Neural progenitor cell (in vitro differentiated cells): ENCODE data around the gene SNAP25. TPM values are rescaled to one million over a fixed set of nuclear protein-coding genes. Genes with fewer than 3 reads are reported as not detected.

Source experiments
- DNase-seq: peaks from one replicate; pipeline ENCODE4 v3.0.0-alpha.2; 2016; ENCODE audit warnings: low spot score
- H2AFZ ChIP-seq: fragments of 200-600 bp; sonication (generic); replicated peaks from 2 replicates; pipeline ENCODE4 v1.6.1; 2016; ENCODE audit warnings: antibody characterized with exemption
- H3F3A ChIP-seq: fragments of 200-600 bp; sonication (generic); 2 replicates; pipeline ENCODE4 v1.6.1; 2016; ENCODE audit warnings: antibody characterized with exemption, low read depth
- H3K27ac ChIP-seq: fragments of 200-600 bp; sonication (generic); 2 replicates; pipeline ENCODE4 v1.5.1; 2016; ENCODE audit warnings: mild to moderate bottlenecking
- H3K27me3 ChIP-seq: fragments of 200-600 bp; sonication (generic); 2 replicates; pipeline ENCODE4 v1.6.1; 2016; ENCODE audit warnings: mild to moderate bottlenecking, moderate library complexity
- H3K36me3 ChIP-seq: fragments of 200-600 bp; sonication (generic); 2 replicates; pipeline ENCODE4 v1.5.1; 2016
- H3K4me1 ChIP-seq: fragments of 200-600 bp; sonication (generic); 2 replicates; pipeline ENCODE4 v1.6.1; 2016; ENCODE audit warnings: mixed run types
- H3K4me2 ChIP-seq: fragments of 200-600 bp; sonication (generic); 2 replicates; pipeline ENCODE4 v1.6.1; 2016
- H3K4me3 ChIP-seq: fragments of 200-600 bp; sonication (generic); 2 replicates; pipeline ENCODE4 v1.5.1; 2016
- H3K79me2 ChIP-seq: fragments of 200-600 bp; sonication (generic); 2 replicates; pipeline ENCODE4 v1.6.1; 2016; ENCODE audit warnings: low read depth
- H3K9ac ChIP-seq: fragments of 200-600 bp; sonication (generic); 2 replicates; pipeline ENCODE4 v1.6.1; 2016
- H3K9me3 ChIP-seq: fragments of 200-600 bp; sonication (generic); 2 replicates; pipeline ENCODE4 v1.5.1; 2016; ENCODE audit warnings: low read depth
- H4K20me1 ChIP-seq: fragments of 200-600 bp; sonication (generic); 2 replicates; pipeline ENCODE4 v1.6.1; 2016; ENCODE audit warnings: low read depth
- H3K27ac Mint-ChIP-seq: 3 replicates; pipeline ENCODE4 v1.8.0; 2021; ENCODE audit warnings: mixed read lengths
- H3K27me3 Mint-ChIP-seq: 2 replicates; pipeline ENCODE4 v1.8.0; 2022; ENCODE audit warnings: low read depth, mild to moderate bottlenecking, inconsistent platforms, moderate library complexity, mixed read lengths; ENCODE audit not compliant: insufficient read depth
- H3K36me3 Mint-ChIP-seq: 3 replicates; pipeline ENCODE4 v1.8.0; 2021; ENCODE audit warnings: mixed read lengths
- H3K4me1 Mint-ChIP-seq: 3 replicates; pipeline ENCODE4 v1.8.0; 2021; ENCODE audit warnings: mixed read lengths
- H3K4me3 Mint-ChIP-seq: 3 replicates; pipeline ENCODE4 v1.8.0; 2021; ENCODE audit warnings: mild to moderate bottlenecking, moderate library complexity, mixed read lengths
- H3K9me3 Mint-ChIP-seq: 3 replicates; pipeline ENCODE4 v1.8.0; 2020; ENCODE audit warnings: mixed read lengths
- EZH2 ChIP-seq: fragments of 200-600 bp; sonication (generic); IDR thresholded peaks from 2 replicates; pipeline ENCODE4 v1.6.1; 2017; ENCODE audit warnings: antibody characterized with exemption, mild to moderate bottlenecking, moderate library complexity
- EZH2phosphoT487 ChIP-seq: fragments of 200-600 bp; sonication (generic); IDR thresholded peaks from 2 replicates; pipeline ENCODE4 v1.6.1; 2017; ENCODE audit warnings: antibody characterized with exemption
- total RNA-seq: library from RNA; depleted of rRNA; stranded (reverse); fragments of >200 nt; gene quantifications from 2 replicates; pipeline ENCODE4 v1.2.3, GENCODE V29; 2015; ENCODE audit warnings: low replicate concordance
- TF ChIP-seq, protein P1 (sequence below): fragments of 200-600 bp; sonication (generic); IDR thresholded peaks from 2 replicates; pipeline ENCODE4 v1.5.1; 2017; ENCODE audit warnings: antibody characterized with exemption, mild to moderate bottlenecking

The SNAP25 gene
- total RNA-seq, 1 donor from 2014 or later = not detected

DNA sequence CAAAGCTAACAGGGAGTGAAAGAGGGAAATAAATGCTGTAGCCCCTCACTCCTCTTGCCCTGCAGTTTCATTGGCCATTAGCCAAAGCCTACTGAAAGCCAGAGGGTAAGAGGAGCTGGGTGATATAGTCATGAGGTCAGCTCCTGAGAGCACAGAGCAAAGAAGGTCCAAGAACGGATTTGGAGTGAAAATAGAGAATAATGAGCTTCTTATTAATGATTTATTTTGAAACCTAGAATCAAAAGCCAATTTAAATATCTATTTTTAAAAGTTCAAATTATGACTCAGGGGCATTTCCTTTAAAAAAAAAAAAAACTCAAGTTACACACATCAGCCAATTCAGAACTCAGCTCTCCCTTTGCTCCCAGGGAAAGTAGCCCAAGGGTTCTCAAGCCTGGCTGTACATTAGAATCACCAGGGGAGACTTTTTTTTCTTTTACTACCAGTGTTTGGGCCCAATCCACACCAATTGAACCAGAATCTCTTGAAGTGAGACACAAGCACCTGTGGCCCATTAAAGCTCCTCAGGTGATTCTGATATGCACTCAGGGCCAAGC lies 79.1 kb downstream of the SNAP25 start:
- Histone ChIP-seq H3K9ac (no peak overlapping the region), H2AFZ (no peak overlapping the region), H3K9me3 (no peaks in the 10 kb centered on the region), H3F3A (no peaks in the 10 kb centered on the region), H3K4me2 (no peak overlapping the region), H3K27ac (no peak overlapping the region), H3K4me3 (no peak overlapping the region), H4K20me1 (no peaks in the 10 kb centered on the region), H3K36me3 (no peaks in the 10 kb centered on the region), H3K4me1 (no peaks in the 10 kb centered on the region), H3K27me3 (no peaks in the 10 kb centered on the region), H3K79me2 (no peaks in the 10 kb centered on the region)
- Mint-ChIP-seq H3K27me3 (no peaks in the 10 kb centered on the region), H3K4me1 (no peaks in the 10 kb centered on the region), H3K27ac (no peak overlapping the region), H3K9me3 (no peaks in the 10 kb centered on the region), H3K36me3 (no peaks in the 10 kb centered on the region), H3K4me3 (no peak overlapping the region)
- no peak for TF ChIP-seq EZH2phosphoT487
- no peak for TF ChIP-seq EZH2
- TF ChIP-seq, protein P1, sequence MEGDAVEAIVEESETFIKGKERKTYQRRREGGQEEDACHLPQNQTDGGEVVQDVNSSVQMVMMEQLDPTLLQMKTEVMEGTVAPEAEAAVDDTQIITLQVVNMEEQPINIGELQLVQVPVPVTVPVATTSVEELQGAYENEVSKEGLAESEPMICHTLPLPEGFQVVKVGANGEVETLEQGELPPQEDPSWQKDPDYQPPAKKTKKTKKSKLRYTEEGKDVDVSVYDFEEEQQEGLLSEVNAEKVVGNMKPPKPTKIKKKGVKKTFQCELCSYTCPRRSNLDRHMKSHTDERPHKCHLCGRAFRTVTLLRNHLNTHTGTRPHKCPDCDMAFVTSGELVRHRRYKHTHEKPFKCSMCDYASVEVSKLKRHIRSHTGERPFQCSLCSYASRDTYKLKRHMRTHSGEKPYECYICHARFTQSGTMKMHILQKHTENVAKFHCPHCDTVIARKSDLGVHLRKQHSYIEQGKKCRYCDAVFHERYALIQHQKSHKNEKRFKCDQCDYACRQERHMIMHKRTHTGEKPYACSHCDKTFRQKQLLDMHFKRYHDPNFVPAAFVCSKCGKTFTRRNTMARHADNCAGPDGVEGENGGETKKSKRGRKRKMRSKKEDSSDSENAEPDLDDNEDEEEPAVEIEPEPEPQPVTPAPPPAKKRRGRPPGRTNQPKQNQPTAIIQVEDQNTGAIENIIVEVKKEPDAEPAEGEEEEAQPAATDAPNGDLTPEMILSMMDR = no peak
- no peak for DNase-seq

DNA sequence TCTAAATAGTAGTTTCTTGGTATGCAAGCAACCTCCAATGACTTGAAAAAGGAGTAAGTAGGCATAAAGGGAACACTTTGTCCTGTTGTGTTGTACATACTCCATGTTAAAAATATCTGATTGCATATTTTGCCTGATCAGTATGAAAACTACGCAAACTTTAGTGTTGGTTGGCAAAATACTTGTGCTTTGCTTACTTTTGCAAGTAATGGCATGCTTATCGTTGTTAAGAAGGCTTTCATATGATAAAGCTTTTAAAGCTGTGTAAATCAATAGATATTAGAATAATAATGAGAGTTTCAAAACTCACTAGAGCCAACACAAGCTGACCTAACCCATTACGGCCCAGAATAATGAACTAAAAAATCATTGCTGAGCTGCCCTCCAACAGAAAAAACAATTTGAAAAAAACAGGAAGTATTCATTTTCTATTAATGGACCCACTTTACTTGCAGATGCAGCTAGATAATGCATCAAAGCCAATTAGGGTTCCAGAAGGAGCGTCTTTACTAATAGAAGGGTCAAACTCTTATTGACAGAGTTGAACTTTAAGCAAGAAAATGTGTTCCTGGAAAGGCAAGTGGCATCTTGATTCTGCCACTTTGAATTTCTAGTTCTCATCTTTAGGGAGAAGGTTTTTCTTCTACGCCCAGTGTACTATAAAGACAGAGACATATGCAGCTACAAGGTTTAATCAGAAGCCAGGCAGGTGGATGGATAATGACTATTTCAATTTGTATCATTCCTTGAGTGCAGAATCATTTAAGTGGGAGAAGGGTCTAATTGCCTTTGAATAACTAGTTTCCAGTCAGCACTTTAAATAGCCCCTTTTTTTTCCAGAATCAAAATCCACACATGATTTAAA lies 82.2 kb downstream of the SNAP25 start:
- H3K36me3 ChIP-seq = no peaks in the 10 kb centered on the region
- Mint-ChIP-seq H3K27me3 (no peaks in the 10 kb centered on the region), H3K9me3 (no peaks in the 10 kb centered on the region), H3K27ac (no peak overlapping the region), H3K4me1 (no peaks in the 10 kb centered on the region), H3K36me3 (no peaks in the 10 kb centered on the region), H3K4me3 (no peak overlapping the region)
- DNase-seq = no peak
- H3K4me1 ChIP-seq = no peaks in the 10 kb centered on the region
- TF ChIP-seq EZH2phosphoT487 (no peak), EZH2 (no peak)
- TF ChIP-seq, protein P1 = no peak
- no peak overlapping the region for H3K9ac ChIP-seq
- no peak overlapping the region for H2AFZ ChIP-seq
- no peak overlapping the region for H3K4me3 ChIP-seq
- no peaks in the 10 kb centered on the region for H4K20me1 ChIP-seq
- no peak overlapping the region for H3K27ac ChIP-seq
- H3K4me2 ChIP-seq = no peak overlapping the region
- no peaks in the 10 kb centered on the region for H3K27me3 ChIP-seq
- H3K79me2 ChIP-seq = no peaks in the 10 kb centered on the region
- H3F3A ChIP-seq = no peaks in the 10 kb centered on the region
- H3K9me3 ChIP-seq = no peaks in the 10 kb centered on the region

DNA sequence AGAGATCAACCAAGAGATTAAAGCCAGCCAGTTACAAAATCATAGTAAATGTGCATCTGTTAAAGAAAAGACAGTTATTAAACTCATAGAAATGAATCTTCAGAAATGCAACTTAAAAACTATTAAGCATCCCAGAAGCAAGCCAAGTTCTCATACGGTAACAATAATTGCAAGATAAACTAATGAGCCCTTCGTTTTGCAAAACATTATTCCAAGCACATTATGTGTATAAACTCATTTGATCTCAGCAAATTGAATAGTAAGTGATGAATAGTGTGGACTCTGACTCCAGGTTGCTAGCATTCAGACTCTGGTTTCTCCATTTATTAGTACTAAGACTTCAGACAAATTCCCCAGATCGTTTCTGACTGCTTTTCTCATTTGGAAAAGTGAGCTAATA lies 85.2 kb downstream of the SNAP25 start:
- H3K27ac ChIP-seq = no peak overlapping the region
- H3K36me3 ChIP-seq = no peaks in the 10 kb centered on the region
- Mint-ChIP-seq H3K4me1 (no peaks in the 10 kb centered on the region), H3K9me3 (no peaks in the 10 kb centered on the region), H3K27me3 (no peaks in the 10 kb centered on the region), H3K27ac (no peak overlapping the region), H3K4me3 (no peak overlapping the region), H3K36me3 (no peaks in the 10 kb centered on the region)
- H3K79me2 ChIP-seq = no peaks in the 10 kb centered on the region
- H3K27me3 ChIP-seq = no peaks in the 10 kb centered on the region
- no peaks in the 10 kb centered on the region for H4K20me1 ChIP-seq
- TF ChIP-seq EZH2 (no peak), EZH2phosphoT487 (no peak)
- TF ChIP-seq, protein P1 = no peak
- H3F3A ChIP-seq = no peaks in the 10 kb centered on the region
- no peak overlapping the region for H3K9ac ChIP-seq
- H3K4me1 ChIP-seq = no peaks in the 10 kb centered on the region
- H3K4me3 ChIP-seq = no peak overlapping the region
- no peaks in the 10 kb centered on the region for H3K9me3 ChIP-seq
- H2AFZ ChIP-seq = no peak overlapping the region
- no peak overlapping the region for H3K4me2 ChIP-seq
- DNase-seq = no peak
